Astrocyte (in vitro differentiated cells and primary cell): Measurements from ENCODE around the gene WFS1. TPM values are rescaled to one million over a fixed set of nuclear protein-coding genes. Genes with fewer than 3 reads are reported as not detected.

ENCODE experiments used
- DNase-seq: peaks from one replicate; pipeline ENCODE4 v3.0.0-alpha.2; 2010; ENCODE audit warnings: low read depth
- FAIRE-seq: peaks from 2 replicates; lab custom pipeline; 2011; peaks lifted over from hg19 to GRCh38; lab: Jason Lieb, UNC
- H2AFZ ChIP-seq: 2 replicates; pipeline ENCODE4 v1.6.0; 2012; ENCODE audit warnings: low read depth, low read length, inconsistent platforms
- H3K27ac ChIP-seq: 2 replicates; pipeline ENCODE4 v1.5.1; 2011; ENCODE audit warnings: low read depth, low read length, inconsistent platforms
- H3K27me3 ChIP-seq: 2 replicates; pipeline ENCODE4 v1.6.0; 2011; ENCODE audit warnings: low read length, inconsistent platforms; ENCODE audit not compliant: insufficient read depth
- H3K36me3 ChIP-seq: 2 replicates; pipeline ENCODE4 v1.5.1; 2011; ENCODE audit warnings: low read length, inconsistent platforms; ENCODE audit not compliant: insufficient read depth
- H3K4me1 ChIP-seq: 2 replicates; pipeline ENCODE4 v1.5.1; 2011; ENCODE audit warnings: low read length, inconsistent platforms; ENCODE audit not compliant: insufficient read depth
- H3K4me2 ChIP-seq: 2 replicates; pipeline ENCODE4 v1.6.0; 2012; ENCODE audit warnings: low read length, inconsistent platforms
- H3K4me3 ChIP-seq: 2 replicates; pipeline ENCODE4 v1.5.1; 2011; ENCODE audit warnings: low read depth, mild to moderate bottlenecking, low read length, inconsistent platforms; ENCODE audit not compliant: insufficient read depth
- H3K79me2 ChIP-seq: 2 replicates; pipeline ENCODE4 v1.6.0; 2012; ENCODE audit warnings: mild to moderate bottlenecking, low read length, inconsistent platforms; ENCODE audit not compliant: insufficient read depth
- H3K9ac ChIP-seq: 2 replicates; pipeline ENCODE4 v1.6.0; 2012; ENCODE audit warnings: mild to moderate bottlenecking, low read length, inconsistent platforms
- H3K9me3 ChIP-seq: 2 replicates; pipeline ENCODE4 v1.5.1; 2012; ENCODE audit warnings: low read depth, mild to moderate bottlenecking, low read length, inconsistent platforms; ENCODE audit not compliant: insufficient read depth
- H4K20me1 ChIP-seq: 2 replicates; pipeline ENCODE4 v1.6.0; 2012; ENCODE audit warnings: low read length, inconsistent platforms; ENCODE audit not compliant: insufficient read depth
- H3K27ac Mint-ChIP-seq: one replicate; pipeline ENCODE4 v1.8.0; 2021; ENCODE audit warnings: mild to moderate bottlenecking, mixed read lengths; ENCODE audit not compliant: unreplicated experiment
- H3K27me3 Mint-ChIP-seq: one replicate; pipeline ENCODE4 v1.8.0; 2021; ENCODE audit warnings: low read depth, mixed read lengths; ENCODE audit not compliant: unreplicated experiment
- H3K36me3 Mint-ChIP-seq: one replicate; pipeline ENCODE4 v1.8.0; 2021; ENCODE audit warnings: low read depth, mixed read lengths; ENCODE audit not compliant: unreplicated experiment
- H3K4me1 Mint-ChIP-seq: one replicate; pipeline ENCODE4 v1.8.0; 2021; ENCODE audit warnings: low read depth, mixed read lengths; ENCODE audit not compliant: unreplicated experiment
- H3K4me3 Mint-ChIP-seq: one replicate; pipeline ENCODE4 v1.8.0; 2021; ENCODE audit warnings: mild to moderate bottlenecking, moderate library complexity, mixed read lengths; ENCODE audit not compliant: unreplicated experiment
- H3K9me3 Mint-ChIP-seq: one replicate; pipeline ENCODE4 v1.8.0; 2021; ENCODE audit warnings: mild to moderate bottlenecking, mixed read lengths; ENCODE audit not compliant: unreplicated experiment
- CTCF ChIP-seq: IDR thresholded peaks from 2 replicates; pipeline ENCODE4 v1.5.1; 2011; ENCODE audit warnings: low read depth, mild to moderate bottlenecking, inconsistent platforms, low read length, moderate library complexity; ENCODE audit not compliant: insufficient read depth
- EZH2 ChIP-seq: IDR thresholded peaks from 2 replicates; pipeline ENCODE4 v1.6.1; 2012; ENCODE audit warnings: mild to moderate bottlenecking, low read length, inconsistent platforms; ENCODE audit not compliant: insufficient read depth
- total RNA-seq: library from RNA; stranded (reverse); gene quantifications from 2 replicates; pipeline ENCODE4 v1.2.1, GENCODE V29; 2021

The WFS1 gene
- total RNA-seq, 1 donor from 2014 or later, result 39.0 TPM

DNA sequence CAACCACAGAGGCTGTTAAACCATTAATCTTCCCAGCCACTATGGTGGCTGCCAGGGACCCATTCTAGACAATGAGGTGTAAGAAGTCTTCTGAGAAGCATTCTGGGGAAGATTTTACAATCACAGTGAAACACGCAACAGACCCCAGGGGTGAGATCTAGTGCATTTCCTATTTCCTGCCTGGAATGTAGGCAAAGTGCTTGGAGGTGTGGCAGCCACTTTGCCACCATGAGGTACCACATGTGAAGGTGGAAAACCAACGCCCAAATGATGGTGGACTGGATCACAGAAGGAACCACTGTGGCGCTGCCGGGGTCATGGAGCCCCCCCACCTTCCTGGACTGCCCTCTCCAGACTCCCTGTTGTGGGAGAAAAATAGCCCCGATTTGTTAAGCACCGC is 61.8 kb downstream of the WFS1 start:
- Histone ChIP-seq H4K20me1 (no peaks in the 10 kb centered on the region), H3K4me3 (no peak overlapping the region), H2AFZ (no peak overlapping the region), H3K27ac (no peak overlapping the region), H3K9me3 (no peaks in the 10 kb centered on the region), H3K27me3 (peaks cover 4% of the 10 kb centered on the region), H3K79me2 (no peaks in the 10 kb centered on the region), H3K36me3 (no peaks in the 10 kb centered on the region), H3K4me2 (no peak overlapping the region), H3K4me1 (no peaks in the 10 kb centered on the region), H3K9ac (no peak overlapping the region)
- Mint-ChIP-seq H3K27me3 (peaks cover 34% of the 10 kb centered on the region), H3K36me3 (no peaks in the 10 kb centered on the region), H3K27ac (no peak overlapping the region), H3K4me3 (no peak overlapping the region), H3K9me3 (peaks cover 3% of the 10 kb centered on the region), H3K4me1 (no peaks in the 10 kb centered on the region)
- TF ChIP-seq EZH2 (no peak), CTCF (no peak)
- DNase-seq, result no peak
- no peak for FAIRE-seq

- TF ChIP-seq EZH2 (no peak), CTCF (peak; percentile 57)
- no peak for DNase-seq
- peaks cover 36% of the 10 kb centered on the region for H3K27me3 Mint-ChIP-seq
- H3K9me3 ChIP-seq, result no peaks in the 10 kb centered on the region
- H3K4me1 Mint-ChIP-seq, result no peaks in the 10 kb centered on the region
- H3K36me3 ChIP-seq, result no peaks in the 10 kb centered on the region
- no peak overlapping the region for H3K4me2 ChIP-seq
- H3K27me3 ChIP-seq, result peaks cover 4% of the 10 kb centered on the region
- H2AFZ ChIP-seq, result no peak overlapping the region
- H3K27ac ChIP-seq, result no peak overlapping the region
- H3K9ac ChIP-seq, result no peak overlapping the region
- no peaks in the 10 kb centered on the region for H4K20me1 ChIP-seq
- no peak overlapping the region for H3K4me3 ChIP-seq
- FAIRE-seq, result peak; percentile 13
- H3K36me3 Mint-ChIP-seq, result no peaks in the 10 kb centered on the region
- no peaks in the 10 kb centered on the region for H3K4me1 ChIP-seq
- H3K9me3 Mint-ChIP-seq, result peaks cover 3% of the 10 kb centered on the region
- H3K79me2 ChIP-seq, result no peaks in the 10 kb centered on the region
- H3K27ac Mint-ChIP-seq, result no peak overlapping the region
- no peak overlapping the region for H3K4me3 Mint-ChIP-seq
Observed at GRCh38 chr4:6332042-6332668, 62.5 kb downstream of the WFS1 start.

GRCh38 chr4:6332669-6333050 is 63.0 kb downstream of the WFS1 start:
- Histone ChIP-seq H4K20me1 (no peaks in the 10 kb centered on the region), H3K4me3 (no peak overlapping the region), H3K9ac (no peak overlapping the region), H3K9me3 (no peaks in the 10 kb centered on the region), H3K27me3 (peaks cover 9% of the 10 kb centered on the region), H3K79me2 (no peaks in the 10 kb centered on the region), H3K4me1 (no peaks in the 10 kb centered on the region), H3K36me3 (no peaks in the 10 kb centered on the region), H3K4me2 (no peak overlapping the region), H3K27ac (no peak overlapping the region), H2AFZ (no peak overlapping the region)
- Mint-ChIP-seq H3K4me1 (no peaks in the 10 kb centered on the region), H3K36me3 (no peaks in the 10 kb centered on the region), H3K9me3 (peaks cover 3% of the 10 kb centered on the region), H3K27ac (no peak overlapping the region), H3K4me3 (no peak overlapping the region), H3K27me3 (peaks cover 36% of the 10 kb centered on the region)
- no peak for FAIRE-seq
- no peak for TF ChIP-seq EZH2
- TF ChIP-seq CTCF, result no peak
- DNase-seq, result no peak
